SK-N-SH treated with all-trans-retinoic acid at 6 μM for 48 hours (cell line): Measurements from ENCODE around the gene PLPP3.

Experiments used
- ATAC-seq: fragments of 200-7000 bp; cut with Tn5 transposase; 3 replicates; pipeline ENCODE4 v1.9.1; 2020; ENCODE audit warnings: mild to moderate bottlenecking, moderate library complexity
- ARNTL ChIP-seq: fragments of 450-650 bp; formaldehyde crosslinking; IDR thresholded peaks from 2 replicates; pipeline ENCODE4 v1.5.0; 2020; ENCODE audit warnings: low read depth, mild to moderate bottlenecking, moderate library complexity, borderline replicate concordance
- BACH2 ChIP-seq: fragments of 250-450 bp; sonication (Bioruptor Pico); IDR thresholded peaks from 2 replicates; pipeline ENCODE4 v1.9.0; 2021; ENCODE audit warnings: mild to moderate bottlenecking, borderline replicate concordance
- CREB5 ChIP-seq: fragments of 250-450 bp; sonication (Bioruptor Pico); IDR thresholded peaks from 2 replicates; pipeline ENCODE4 v1.5.1; 2020; ENCODE audit warnings: low read depth, mild to moderate bottlenecking, moderate library complexity
- CSDC2 ChIP-seq: fragments of 250-450 bp; sonication (Bioruptor Pico); IDR thresholded peaks from 2 replicates; pipeline ENCODE4 v1.5.0; 2020; ENCODE audit warnings: mild to moderate bottlenecking, moderate library complexity
- GLIS3 ChIP-seq: fragments of 250-450 bp; sonication (Bioruptor Pico); IDR thresholded peaks from 2 replicates; pipeline ENCODE4 v1.5.0; 2020; ENCODE audit warnings: mild to moderate bottlenecking, moderate library complexity
- ISL1 ChIP-seq: fragments of 250-450 bp; sonication (Bioruptor Pico); IDR thresholded peaks from 2 replicates; pipeline ENCODE4 v2.1.2; 2022; ENCODE audit warnings: mild to moderate bottlenecking, moderate library complexity
- OSR1 ChIP-seq: fragments of 250-450 bp; sonication (Bioruptor Pico); IDR thresholded peaks from 2 replicates; pipeline ENCODE4 v1.8.0; 2022; ENCODE audit warnings: moderate library complexity, mild to moderate bottlenecking, inconsistent platforms
- PPARA ChIP-seq: fragments of 250-450 bp; sonication (Bioruptor Pico); IDR thresholded peaks from 2 replicates; pipeline ENCODE4 v1.5.0; 2020; ENCODE audit warnings: mild to moderate bottlenecking, borderline replicate concordance
- RARB ChIP-seq: fragments of 250-450 bp; sonication (Bioruptor Pico); IDR thresholded peaks from 2 replicates; pipeline ENCODE4 v1.8.0; 2021; ENCODE audit warnings: mild to moderate bottlenecking, moderate library complexity
- SNAI2 ChIP-seq: fragments of 250-450 bp; sonication (Bioruptor Pico); IDR thresholded peaks from 2 replicates; pipeline ENCODE4 v1.5.0; 2020; ENCODE audit warnings: mild to moderate bottlenecking, moderate library complexity
- TCF4 ChIP-seq: fragments of 250-450 bp; sonication (Bioruptor Pico); IDR thresholded peaks from 2 replicates; pipeline ENCODE4 v1.8.0; 2021; ENCODE audit warnings: mild to moderate bottlenecking, moderate library complexity, borderline replicate concordance
- TSHZ2 ChIP-seq: fragments of 250-450 bp; sonication (Bioruptor Pico); IDR thresholded peaks from 2 replicates; pipeline ENCODE4 v1.5.0; 2020; ENCODE audit warnings: mild to moderate bottlenecking, moderate library complexity
- ZC3H10 ChIP-seq: fragments of 250-450 bp; sonication (Bioruptor Pico); IDR thresholded peaks from 2 replicates; pipeline ENCODE4 v1.5.1; 2021; ENCODE audit warnings: mild to moderate bottlenecking, moderate library complexity
- ZFP30 ChIP-seq: fragments of 450-650 bp; formaldehyde crosslinking; IDR thresholded peaks from 2 replicates; pipeline ENCODE4 v1.5.0; 2022; ENCODE audit warnings: mild to moderate bottlenecking, moderate library complexity
- ZNF565 ChIP-seq: fragments of 450-650 bp; formaldehyde crosslinking; conservative IDR thresholded peaks from 2 replicates; pipeline ENCODE4 v1.5.0; 2020; ENCODE audit warnings: low read depth, mild to moderate bottlenecking, moderate library complexity
- ZNF70 ChIP-seq: fragments of 450-650 bp; formaldehyde crosslinking; IDR thresholded peaks from 2 replicates; pipeline ENCODE4 v1.5.0; 2020; ENCODE audit warnings: mild to moderate bottlenecking, moderate library complexity
- ZNF8 ChIP-seq: fragments of 450-650 bp; formaldehyde crosslinking; IDR thresholded peaks from 2 replicates; pipeline ENCODE4 v1.5.0; 2020; ENCODE audit warnings: mild to moderate bottlenecking, moderate library complexity
- TF ChIP-seq, protein P1 (sequence below): fragments of 250-450 bp; sonication (Bioruptor Pico); IDR thresholded peaks from 2 replicates; pipeline ENCODE4 v1.8.0; 2020; ENCODE audit warnings: mild to moderate bottlenecking, moderate library complexity, borderline replicate concordance
- TF ChIP-seq, protein P2 (sequence below): fragments of 250-450 bp; sonication (Bioruptor Pico); IDR thresholded peaks from 2 replicates; pipeline ENCODE4 v1.5.1; 2021; ENCODE audit warnings: mild to moderate bottlenecking, moderate library complexity
- TF ChIP-seq, protein P3 (sequence below): fragments of 250-450 bp; sonication (Bioruptor Pico); IDR thresholded peaks from 2 replicates; pipeline ENCODE4 v1.8.0; 2021; ENCODE audit warnings: low read depth, mild to moderate bottlenecking, moderate library complexity, borderline replicate concordance

PLPP3 gene

DNA sequence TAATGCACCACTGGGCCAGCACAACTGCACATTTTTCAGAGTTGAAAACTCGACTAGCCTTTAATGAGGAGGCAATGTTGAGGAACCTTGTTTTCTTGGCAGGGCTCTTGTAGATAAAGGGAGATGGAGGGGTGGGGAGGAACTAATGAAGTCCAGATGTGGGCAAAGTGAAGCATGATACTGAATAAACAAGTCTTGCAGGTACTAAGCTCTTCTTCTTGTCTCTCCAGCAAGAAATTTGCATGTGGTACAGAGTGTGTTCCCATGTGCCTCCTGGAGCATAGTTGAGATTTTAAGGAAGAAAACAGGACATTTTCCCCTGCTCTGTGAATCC lies 47.0 kb downstream of the PLPP3 start:
- TF ChIP-seq TCF4 (CRISPR knock-in tag) (peak; percentile 47; the same call in 1 of the 2 replicates), ZNF565 (CRISPR knock-in tag) (no peak)
- ATAC-seq: peak; percentile 62

- no peak; the same call in 2 of the 3 replicates for ATAC-seq
- TF ChIP-seq OSR1 (no peak), TCF4 (CRISPR knock-in tag) (peak; percentile 44; the same call in 1 of the 2 replicates)
Measured at GRCh38 chr1:56531624-56532349, 47.6 kb downstream of the PLPP3 start.

DNA sequence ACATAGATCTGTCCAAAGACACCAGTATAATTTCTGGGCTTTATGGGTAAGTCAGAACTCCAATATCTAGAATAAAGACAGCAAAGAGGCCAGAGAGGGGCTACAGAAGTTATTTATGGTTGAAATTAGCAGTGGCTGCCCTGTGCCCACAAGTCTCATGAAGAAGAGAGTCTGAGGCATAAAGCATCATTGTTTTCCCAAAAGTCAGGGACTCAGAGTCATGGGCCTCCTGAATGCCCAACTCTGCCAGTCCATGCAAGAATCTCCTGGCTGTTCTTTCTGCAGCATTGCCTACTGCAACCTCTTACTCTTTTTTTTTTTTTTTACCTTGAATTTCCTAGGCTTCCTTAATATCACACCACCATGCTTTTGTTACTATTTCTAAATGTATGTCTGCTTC lies 49.6 kb downstream of the PLPP3 start:
- ATAC-seq: no peak
- TF ChIP-seq TSHZ2 (CRISPR knock-in tag): no peak
- no peak for TF ChIP-seq GLIS3 (CRISPR knock-in tag)
- TF ChIP-seq ZNF70: no peak
- TF ChIP-seq ZNF565 (CRISPR knock-in tag): no peak
- TF ChIP-seq RARB (CRISPR knock-in tag): no peak
- TF ChIP-seq CSDC2 (CRISPR knock-in tag): no peak
- TF ChIP-seq CREB5: no peak
- TF ChIP-seq SNAI2 (CRISPR knock-in tag): no peak
- no peak for TF ChIP-seq ZNF8 (CRISPR knock-in tag)
- TF ChIP-seq, protein P1, sequence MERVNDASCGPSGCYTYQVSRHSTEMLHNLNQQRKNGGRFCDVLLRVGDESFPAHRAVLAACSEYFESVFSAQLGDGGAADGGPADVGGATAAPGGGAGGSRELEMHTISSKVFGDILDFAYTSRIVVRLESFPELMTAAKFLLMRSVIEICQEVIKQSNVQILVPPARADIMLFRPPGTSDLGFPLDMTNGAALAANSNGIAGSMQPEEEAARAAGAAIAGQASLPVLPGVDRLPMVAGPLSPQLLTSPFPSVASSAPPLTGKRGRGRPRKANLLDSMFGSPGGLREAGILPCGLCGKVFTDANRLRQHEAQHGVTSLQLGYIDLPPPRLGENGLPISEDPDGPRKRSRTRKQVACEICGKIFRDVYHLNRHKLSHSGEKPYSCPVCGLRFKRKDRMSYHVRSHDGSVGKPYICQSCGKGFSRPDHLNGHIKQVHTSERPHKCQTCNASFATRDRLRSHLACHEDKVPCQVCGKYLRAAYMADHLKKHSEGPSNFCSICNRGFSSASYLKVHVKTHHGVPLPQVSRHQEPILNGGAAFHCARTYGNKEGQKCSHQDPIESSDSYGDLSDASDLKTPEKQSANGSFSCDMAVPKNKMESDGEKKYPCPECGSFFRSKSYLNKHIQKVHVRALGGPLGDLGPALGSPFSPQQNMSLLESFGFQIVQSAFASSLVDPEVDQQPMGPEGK: no peak
- TF ChIP-seq BACH2 (CRISPR knock-in tag): no peak
- no peak for TF ChIP-seq ZC3H10
- TF ChIP-seq ARNTL (CRISPR knock-in tag): no peak
- no peak for TF ChIP-seq ISL1
- TF ChIP-seq, protein P2, sequence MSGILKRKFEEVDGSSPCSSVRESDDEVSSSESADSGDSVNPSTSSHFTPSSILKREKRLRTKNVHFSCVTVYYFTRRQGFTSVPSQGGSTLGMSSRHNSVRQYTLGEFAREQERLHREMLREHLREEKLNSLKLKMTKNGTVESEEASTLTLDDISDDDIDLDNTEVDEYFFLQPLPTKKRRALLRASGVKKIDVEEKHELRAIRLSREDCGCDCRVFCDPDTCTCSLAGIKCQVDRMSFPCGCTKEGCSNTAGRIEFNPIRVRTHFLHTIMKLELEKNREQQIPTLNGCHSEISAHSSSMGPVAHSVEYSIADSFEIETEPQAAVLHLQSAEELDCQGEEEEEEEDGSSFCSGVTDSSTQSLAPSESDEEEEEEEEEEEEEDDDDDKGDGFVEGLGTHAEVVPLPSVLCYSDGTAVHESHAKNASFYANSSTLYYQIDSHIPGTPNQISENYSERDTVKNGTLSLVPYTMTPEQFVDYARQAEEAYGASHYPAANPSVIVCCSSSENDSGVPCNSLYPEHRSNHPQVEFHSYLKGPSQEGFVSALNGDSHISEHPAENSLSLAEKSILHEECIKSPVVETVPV: no peak
- no peak for TF ChIP-seq TCF4 (CRISPR knock-in tag)
- no peak for TF ChIP-seq PPARA (CRISPR knock-in tag)
- no peak for TF ChIP-seq ZFP30 (CRISPR knock-in tag)
- TF ChIP-seq, protein P3, sequence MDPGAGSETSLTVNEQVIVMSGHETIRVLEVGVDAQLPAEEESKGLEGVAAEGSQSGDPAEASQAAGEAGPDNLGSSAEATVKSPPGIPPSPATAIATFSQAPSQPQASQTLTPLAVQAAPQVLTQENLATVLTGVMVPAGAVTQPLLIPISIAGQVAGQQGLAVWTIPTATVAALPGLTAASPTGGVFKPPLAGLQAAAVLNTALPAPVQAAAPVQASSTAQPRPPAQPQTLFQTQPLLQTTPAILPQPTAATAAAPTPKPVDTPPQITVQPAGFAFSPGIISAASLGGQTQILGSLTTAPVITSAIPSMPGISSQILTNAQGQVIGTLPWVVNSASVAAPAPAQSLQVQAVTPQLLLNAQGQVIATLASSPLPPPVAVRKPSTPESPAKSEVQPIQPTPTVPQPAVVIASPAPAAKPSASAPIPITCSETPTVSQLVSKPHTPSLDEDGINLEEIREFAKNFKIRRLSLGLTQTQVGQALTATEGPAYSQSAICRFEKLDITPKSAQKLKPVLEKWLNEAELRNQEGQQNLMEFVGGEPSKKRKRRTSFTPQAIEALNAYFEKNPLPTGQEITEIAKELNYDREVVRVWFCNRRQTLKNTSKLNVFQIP (CRISPR knock-in tag): no peak
- no peak for TF ChIP-seq OSR1
